CD8-positive, alpha-beta memory T cell (primary cell): ENCODE results near the gene TBCEL. TPM values are rescaled to one million over a fixed set of nuclear protein-coding genes. Genes with fewer than 3 reads are reported as not detected.

Experiments used
- CTCF ChIA-PET: fragments of 350-600 bp; sonication (Branson Sonifier 250); formaldehyde crosslinking; loops from one replicate; lab custom pipeline; 2021; ENCODE audit warnings: antibody characterized with exemption; lab: Charles Lee
- POLR2A ChIA-PET: fragments of 350-600 bp; sonication (Branson Sonifier 250); formaldehyde crosslinking; loops from one replicate; lab custom pipeline; 2021; ENCODE audit warnings: antibody characterized with exemption; lab: Charles Lee
- DNase-seq, 5 donors: peaks; one replicate each; pipeline versions ENCODE4 v3.0.0 to v3.0.0-alpha.2; 2020 to 2022; ENCODE audit warnings: mixed read lengths in 1 of 5
- H3K27ac ChIP-seq: one replicate; pipeline ENCODE4 v1.7.0; 2013; ENCODE audit warnings: low read depth, mild to moderate bottlenecking, low read length, moderate library complexity
- H3K27me3 ChIP-seq: 2 replicates; pipeline ENCODE4 v1.7.0; 2013; ENCODE audit warnings: low read length, mild to moderate bottlenecking; ENCODE audit not compliant: insufficient read depth, poor library complexity, severe bottlenecking
- H3K36me3 ChIP-seq: 2 replicates; pipeline ENCODE4 v1.7.0; 2013; ENCODE audit warnings: mild to moderate bottlenecking, low read length, moderate library complexity; ENCODE audit not compliant: insufficient read depth
- H3K4me1 ChIP-seq: 2 replicates; pipeline ENCODE4 v1.7.0; 2013; ENCODE audit warnings: mild to moderate bottlenecking, low read length, moderate library complexity; ENCODE audit not compliant: insufficient read depth
- H3K4me3 ChIP-seq: 2 replicates; pipeline ENCODE4 v1.7.0; 2013; ENCODE audit warnings: mild to moderate bottlenecking, low read length
- H3K9me3 ChIP-seq: 2 replicates; pipeline ENCODE4 v1.7.0; 2013; ENCODE audit warnings: mild to moderate bottlenecking, low read length
- H3K27ac Mint-ChIP-seq, 8 donors: one replicate each; pipeline ENCODE4 v1.8.0; 2020 to 2021; ENCODE audit warnings: mixed read lengths in 8 of 8, mild to moderate bottlenecking in 6 of 8, inconsistent platforms in 3 of 8, moderate library complexity in 3 of 8
- H3K27me3 Mint-ChIP-seq, 2 donors: one replicate each; pipeline ENCODE4 v1.8.0; 2020 to 2021; ENCODE audit warnings: mixed read lengths in 2 of 2, mild to moderate bottlenecking in 1 of 2, moderate library complexity in 1 of 2
- H3K36me3 Mint-ChIP-seq, 3 donors: one replicate each; pipeline ENCODE4 v1.8.0; 2020 to 2021; ENCODE audit warnings: mixed read lengths in 3 of 3, inconsistent platforms in 1 of 3, mild to moderate bottlenecking in 1 of 3
- H3K4me1 Mint-ChIP-seq, 3 donors: one replicate each; pipeline ENCODE4 v1.8.0; 2020 to 2021; ENCODE audit warnings: mixed read lengths in 3 of 3, inconsistent platforms in 1 of 3, mild to moderate bottlenecking in 1 of 3
- H3K4me3 Mint-ChIP-seq, 7 donors: one replicate each; pipeline ENCODE4 v1.8.0; 2020 to 2021; ENCODE audit warnings: mixed read lengths in 7 of 7, mild to moderate bottlenecking in 6 of 7, moderate library complexity in 4 of 7, inconsistent platforms in 2 of 7
- H3K9me3 Mint-ChIP-seq, 5 donors: one replicate each; pipeline ENCODE4 v1.8.0; 2020 to 2022; ENCODE audit warnings: mixed read lengths in 5 of 5, mild to moderate bottlenecking in 3 of 5, moderate library complexity in 2 of 5, inconsistent platforms in 1 of 5
- polyA plus RNA-seq: library from polyadenylated mRNA; unstranded; fragments of 300-500 nt; fragmentation: Illumina TruSeq; gene quantifications from one replicate; pipeline ENCODE4 v1.2.3, GENCODE V29; 2021
- total RNA-seq, 2 experiments: library from RNA; stranded (reverse); gene quantifications; one replicate each; pipeline ENCODE4 v1.2.3, GENCODE V29; 2021

Gene TBCEL
- total and polyA plus RNA-seq, 3 experiments from 2014 or later: 2.6 to 13.2 (median 12.1) TPM

- Histone ChIP-seq H3K27me3 (no peaks in the 10 kb centered on the region), H3K9me3 (no peaks in the 10 kb centered on the region), H3K4me1 (no peaks in the 10 kb centered on the region), H3K36me3 (no peaks in the 10 kb centered on the region), H3K4me3 (no peak overlapping the region), H3K27ac (no peak overlapping the region)
- POLR2A ChIA-PET: no interaction called here
- Mint-ChIP-seq H3K9me3 (no peaks in the 10 kb centered on the region), H3K27me3 (peaks cover 0 to 2% of the 10 kb centered on the region in 2 donors), H3K4me1 (no peaks in the 10 kb centered on the region), H3K27ac (no peak overlapping the region), H3K36me3 (no peaks in the 10 kb centered on the region), H3K4me3 (no peak overlapping the region)
- no peak for DNase-seq
- CTCF ChIA-PET: no interaction called here
Measured at GRCh38 chr11:121132211-121132976, 108.5 kb downstream of the TBCEL start.

- ChIA-PET POLR2A (no interaction called here), CTCF (no interaction called here)
- Histone ChIP-seq H3K4me3 (no peak overlapping the region), H3K9me3 (no peaks in the 10 kb centered on the region), H3K4me1 (no peaks in the 10 kb centered on the region), H3K36me3 (no peaks in the 10 kb centered on the region), H3K27ac (no peak overlapping the region), H3K27me3 (no peaks in the 10 kb centered on the region)
- peaks cover 0 to 2% of the 10 kb centered on the region in 2 donors for H3K27me3 Mint-ChIP-seq
- no peaks in the 10 kb centered on the region for H3K4me1 Mint-ChIP-seq
- DNase-seq: no peak
- H3K4me3 Mint-ChIP-seq: no peak overlapping the region
- no peaks in the 10 kb centered on the region for H3K9me3 Mint-ChIP-seq
- no peaks in the 10 kb centered on the region for H3K36me3 Mint-ChIP-seq
- H3K27ac Mint-ChIP-seq: no peak overlapping the region
Measured at GRCh38 chr11:121134741-121135312, 110.9 kb downstream of the TBCEL start.

- H3K27me3 ChIP-seq: no peaks in the 10 kb centered on the region
- Mint-ChIP-seq H3K36me3 (no peaks in the 10 kb centered on the region), H3K27ac (no peak overlapping the region), H3K4me1 (no peaks in the 10 kb centered on the region), H3K4me3 (no peak overlapping the region), H3K9me3 (no peaks in the 10 kb centered on the region), H3K27me3 (peaks cover 0 to 2% of the 10 kb centered on the region in 2 donors)
- CTCF ChIA-PET: no interaction called here
- H3K9me3 ChIP-seq: no peaks in the 10 kb centered on the region
- H3K36me3 ChIP-seq: no peaks in the 10 kb centered on the region
- no peaks in the 10 kb centered on the region for H3K4me1 ChIP-seq
- POLR2A ChIA-PET: no interaction called here
- H3K4me3 ChIP-seq: no peak overlapping the region
- H3K27ac ChIP-seq: no peak overlapping the region
- no peak for DNase-seq
Measured at GRCh38 chr11:121137005-121137404, 113.1 kb downstream of the TBCEL start.

GRCh38 chr11:121138259-121138658 lies 114.4 kb downstream of the TBCEL start:
- Mint-ChIP-seq H3K27me3 (peaks cover 2 to 4% of the 10 kb centered on the region in 2 donors), H3K9me3 (no peaks in the 10 kb centered on the region), H3K4me1 (no peaks in the 10 kb centered on the region), H3K36me3 (no peaks in the 10 kb centered on the region), H3K4me3 (no peak overlapping the region), H3K27ac (peak overlapping the region in 1 of 8 donors; percentile 83)
- Histone ChIP-seq H3K36me3 (no peaks in the 10 kb centered on the region), H3K9me3 (no peaks in the 10 kb centered on the region), H3K4me1 (no peaks in the 10 kb centered on the region), H3K27me3 (no peaks in the 10 kb centered on the region), H3K27ac (no peak overlapping the region), H3K4me3 (no peak overlapping the region)
- ChIA-PET CTCF (no interaction called here), POLR2A (no interaction called here)
- no peak for DNase-seq

GRCh38 chr11:121140369-121140768 lies 116.5 kb downstream of the TBCEL start:
- POLR2A ChIA-PET: no interaction called here

More at GRCh38 chr11:121140369-121140768, 116.5 kb downstream of the TBCEL start:
- H3K27me3 Mint-ChIP-seq: peaks cover 0 to 4% of the 10 kb centered on the region in 2 donors
- no peak overlapping the region for H3K4me3 ChIP-seq
- no peak overlapping the region for H3K27ac Mint-ChIP-seq
- H3K9me3 ChIP-seq: no peaks in the 10 kb centered on the region
- H3K27me3 ChIP-seq: no peaks in the 10 kb centered on the region
- no peaks in the 10 kb centered on the region for H3K36me3 ChIP-seq
- no peaks in the 10 kb centered on the region for H3K4me1 ChIP-seq
- no peak overlapping the region for H3K27ac ChIP-seq
- no peaks in the 10 kb centered on the region for H3K9me3 Mint-ChIP-seq
- no peak for DNase-seq
- CTCF ChIA-PET: no interaction called here
- H3K4me1 Mint-ChIP-seq: no peaks in the 10 kb centered on the region
- H3K36me3 Mint-ChIP-seq: no peaks in the 10 kb centered on the region
- H3K4me3 Mint-ChIP-seq: no peak overlapping the region

Other genes starting within 250 kb of the TBCEL start
- gene TECTA, start 77.1 kb downstream of the TBCEL start, total RNA-seq: under 1 TPM; 0.29 to 0.39 TPM
- gene TECTA, start 77.1 kb downstream of the TBCEL start, polyA plus RNA-seq: not detected